ENCODE results near the gene MAST4. TPM values are rescaled to one million over a fixed set of nuclear protein-coding genes. Genes with fewer than 3 reads are reported as not detected.

MAST4 gene
- total and polyA plus RNA-seq, 2 of the 4 experiments (the other 2 are of a cell fraction), result 4.8 to 6.8 TPM

DNA sequence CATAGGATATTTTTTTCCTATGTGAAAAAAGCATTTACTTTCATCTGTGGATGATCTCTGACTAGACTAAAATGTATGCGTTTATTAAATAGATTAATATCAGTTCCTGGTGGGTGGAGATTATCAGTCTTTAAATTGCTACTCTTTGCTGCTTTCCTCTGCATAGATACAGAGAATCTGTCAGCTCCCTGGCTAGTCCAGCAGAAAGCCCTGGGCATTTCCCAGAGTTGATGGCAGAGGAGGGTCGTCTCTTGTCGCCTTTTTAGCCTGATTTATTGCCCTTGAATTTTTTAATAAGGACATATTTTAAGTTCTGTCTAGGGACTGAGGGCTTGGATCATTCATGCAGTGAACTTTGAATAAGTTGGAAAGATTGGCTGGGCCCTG is 434.9 kb downstream of the MAST4 start:
- no peak overlapping the region for H3K27ac ChIP-seq (ENCODE audit: insufficient read depth, low read length)
- no peak overlapping the region for H4K91ac ChIP-seq (ENCODE audit: insufficient read depth, low read depth, low read length)
- no peak overlapping the region for H2BK15ac ChIP-seq (ENCODE audit: low read depth, low read length)
- 80% methylated on average over 1 of the region's 3 CpGs; no CpG with 5 or more reads in 1 of the 2 experiments for WGBS, 2 experiments (ENCODE audit: extremely low coverage in 2 of 2, insufficient read length in 1 of 2)
- no peak overlapping the region for H3K56ac ChIP-seq (ENCODE audit: extremely low read depth, insufficient read depth, low read length)
- no peaks in the 10 kb centered on the region for H3K27me3 ChIP-seq (ENCODE audit: control insufficient read depth, insufficient read depth, low read length)
- H3K4me2 ChIP-seq (ENCODE audit: low read depth, low read length), result no peak overlapping the region
- H2BK5ac ChIP-seq (ENCODE audit: low read depth, low read length, poor library complexity, severe bottlenecking), result no peak overlapping the region
- no peak overlapping the region for H2BK120ac ChIP-seq (ENCODE audit: low read depth, low read length)
- in situ Hi-C loops (cut with MboI; ENCODE audit: low sequenced_read_pairs), result no loop called here
- H3K18ac ChIP-seq (ENCODE audit: low read depth, low read length), result no peak overlapping the region
- TF ChIP-seq SMC3 (IDR thresholded peaks at IDR 0.05; ENCODE audit: low read depth, low read length), result no peak
- TF ChIP-seq, protein P1, sequence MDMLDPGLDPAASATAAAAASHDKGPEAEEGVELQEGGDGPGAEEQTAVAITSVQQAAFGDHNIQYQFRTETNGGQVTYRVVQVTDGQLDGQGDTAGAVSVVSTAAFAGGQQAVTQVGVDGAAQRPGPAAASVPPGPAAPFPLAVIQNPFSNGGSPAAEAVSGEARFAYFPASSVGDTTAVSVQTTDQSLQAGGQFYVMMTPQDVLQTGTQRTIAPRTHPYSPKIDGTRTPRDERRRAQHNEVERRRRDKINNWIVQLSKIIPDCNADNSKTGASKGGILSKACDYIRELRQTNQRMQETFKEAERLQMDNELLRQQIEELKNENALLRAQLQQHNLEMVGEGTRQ (IDR thresholded peaks at IDR 0.05; ENCODE audit: low read depth, low read length), result no peak
- no peak for TF ChIP-seq FOS (IDR thresholded peaks at IDR 0.05; ENCODE audit: low read depth, low read length)
- TF ChIP-seq BHLHE40 (IDR thresholded peaks at IDR 0.05; ENCODE audit: low read depth, low read length), result no peak
- no peak for TF ChIP-seq RCOR1 (IDR thresholded peaks at IDR 0.05; ENCODE audit: insufficient replicate concordance, low read length)
- no peak for TF ChIP-seq MXI1 (IDR thresholded peaks at IDR 0.05; ENCODE audit: borderline replicate concordance, low read depth, low read length)
- TF ChIP-seq RAD21 (IDR thresholded peaks at IDR 0.05; ENCODE audit: low read length), result no peak
- no peak for TF ChIP-seq NFE2L2 (IDR thresholded peaks at IDR 0.05; ENCODE audit: low read depth, low read length)
- TF ChIP-seq RFX5 (IDR thresholded peaks at IDR 0.05; ENCODE audit: low read depth, low read length), result no peak
- no peak for TF ChIP-seq MAFK (IDR thresholded peaks at IDR 0.05; ENCODE audit: low read depth, low read length)
- no peak for TF ChIP-seq CHD1 (IDR thresholded peaks at IDR 0.05; ENCODE audit: low read depth, low read length)
- no peak for TF ChIP-seq CEBPB (IDR thresholded peaks at IDR 0.05; ENCODE audit: low read depth, low read length)
- no peak for TF ChIP-seq MAZ (IDR thresholded peaks at IDR 0.05; ENCODE audit: borderline replicate concordance, low read depth, low read length)
- no peak for TF ChIP-seq POLR2A (IDR thresholded peaks at IDR 0.05; ENCODE audit: low read depth, low read length)
- no peak overlapping the region for H3K9ac ChIP-seq (ENCODE audit: low read depth, low read length)
- H3K79me1 ChIP-seq (ENCODE audit: low read depth in 1 of 2, low read length in 2 of 2), result peaks cover 28 to 38% of the 10 kb centered on the region in 2 experiments
- H2BK20ac ChIP-seq (ENCODE audit: low read depth, low read length), result no peak overlapping the region
- H4K8ac ChIP-seq (ENCODE audit: low read depth in 2 of 2, low read length in 2 of 2), result no peak overlapping the region
- H3K23ac ChIP-seq (ENCODE audit: low read depth, low read length), result no peak overlapping the region
- dilution Hi-C loops (cut with HindIII; ENCODE audit: low sequenced_read_pairs, unreplicated experiment), result no loop called here
- no peak overlapping the region for H3K4ac ChIP-seq (ENCODE audit: low read depth, low read length)
- no peak overlapping the region for H2AK9ac ChIP-seq (replicated peaks; ENCODE audit: low read depth, low read length, poor library complexity)
- H4K5ac ChIP-seq (ENCODE audit: low read depth, low read length), result no peak overlapping the region
- no peak for ATAC-seq (ENCODE audit: low read depth)
- H3K14ac ChIP-seq (replicated peaks; ENCODE audit: low read depth, low read length), result no peak overlapping the region
- H3K36me3 ChIP-seq (ENCODE audit: control insufficient read depth, insufficient read depth, low read length), result no peaks in the 10 kb centered on the region; the same call in 1 of the 2 replicates
- ChIA-PET CTCF (interaction anchor here (1.0 kb wide), 1 partner anchor 21 kb away, joined by 4 read pairs; no protein-coding TSS in a partner anchor), POLR2A (ENCODE audit: unreplicated experiment) (no interaction called here)
- no peak overlapping the region for H3K4me3 ChIP-seq (ENCODE audit: insufficient read depth, low read depth, low read length)
- no peak for DNase-seq
- peaks cover 2% of the 10 kb centered on the region; the same call in 1 of the 2 replicates for H4K20me1 ChIP-seq (ENCODE audit: insufficient read depth, low read length)
- no peak overlapping the region for H2AK5ac ChIP-seq (ENCODE audit: low read depth, low read length)
- H3K9me1 ChIP-seq (ENCODE audit: insufficient read depth, low read length), result peaks cover 9% of the 10 kb centered on the region; the same call in 1 of the 2 replicates
- peaks cover 13% of the 10 kb centered on the region for H3K4me1 ChIP-seq (ENCODE audit: control insufficient read depth, insufficient read depth, low read length)
- H2AFZ ChIP-seq (replicated peaks; ENCODE audit: low read length, poor library complexity), result no peak overlapping the region
- H3K9me3 ChIP-seq (ENCODE audit: control insufficient read depth, insufficient read depth, low read length), result no peaks in the 10 kb centered on the region
- no TSS peak for BruUV-seq (replicated peaks)
- intact Hi-C loops (cut with micrococcal nuclease), result no loop called here

Measured in IMR-90 (cell line).